ENCODE measurements around the gene SSTR5.
"Not testable (repeated sequence)": the region's sequence is repeated elsewhere in the genome, so short reads cannot be mapped to it uniquely, and the experiment has no call there.

Gene SSTR5

GRCh38 chr16:1090620-1091587, 18.4 kb downstream of the SSTR5 start:
- H3K4me2 ChIP-seq (ENCODE audit: insufficient read depth, low read length), result no peak overlapping the region

GRCh38 chr16:1091992-1092552, 19.5 kb downstream of the SSTR5 start:
- DNase-seq, result no peak
- Histone ChIP-seq H4K20me1 (ENCODE audit: insufficient read depth, low read length) (peaks cover 12% of the 10 kb centered on the region; the same call in 1 of the 2 replicates), H2AFZ (ENCODE audit: low read depth, low read length) (no peak overlapping the region), H3K4me1 (ENCODE audit: insufficient read depth, low read length) (no peaks in the 10 kb centered on the region), H3K4me3 (ENCODE audit: low read depth in 1 of 2, low read length in 2 of 2) (no peak overlapping the region), H3K79me2 (ENCODE audit: insufficient read depth, low read length) (no peaks in the 10 kb centered on the region), H3K4me2 (ENCODE audit: insufficient read depth, low read length) (no peak overlapping the region), H3K9ac (ENCODE audit: low read depth, low read length) (no peak overlapping the region), H3K27me3 (ENCODE audit: insufficient read depth, low read length, poor library complexity) (no peaks in the 10 kb centered on the region), H3K36me3 (ENCODE audit: insufficient read depth, low read length) (no peaks in the 10 kb centered on the region), H3K9me3 (ENCODE audit: insufficient read depth, low read length, severe bottlenecking) (peaks cover 2% of the 10 kb centered on the region), H3K27ac (ENCODE audit: low read length) (no peak overlapping the region)
- no peak for ATAC-seq (ENCODE audit: insufficient read depth, low read depth)
- TF ChIP-seq CTCF (IDR thresholded peaks at IDR 0.05; ENCODE audit: borderline replicate concordance, extremely low read depth, low read length, poor library complexity, severe bottlenecking) (no peak), EZH2 (IDR thresholded peaks at IDR 0.05; ENCODE audit: borderline replicate concordance, low read depth, low read length, severe bottlenecking) (no peak)

More at GRCh38 chr16:1090620-1091587, 18.4 kb downstream of the SSTR5 start:
- Histone ChIP-seq H2AFZ (ENCODE audit: low read depth, low read length) (no peak overlapping the region), H3K9ac (ENCODE audit: low read depth, low read length) (no peak overlapping the region), H3K9me3 (ENCODE audit: insufficient read depth, low read length, severe bottlenecking) (peaks cover 2% of the 10 kb centered on the region), H3K27ac (ENCODE audit: low read length) (no peak overlapping the region), H3K4me3 (ENCODE audit: low read depth in 1 of 2, low read length in 2 of 2) (no peak overlapping the region), H3K79me2 (ENCODE audit: insufficient read depth, low read length) (no peaks in the 10 kb centered on the region), H3K4me1 (ENCODE audit: insufficient read depth, low read length) (no peaks in the 10 kb centered on the region), H4K20me1 (ENCODE audit: insufficient read depth, low read length) (peaks cover 12% of the 10 kb centered on the region; the same call in 1 of the 2 replicates), H3K27me3 (ENCODE audit: insufficient read depth, low read length, poor library complexity) (no peaks in the 10 kb centered on the region), H3K36me3 (ENCODE audit: insufficient read depth, low read length) (no peaks in the 10 kb centered on the region)
- no peak for DNase-seq
- TF ChIP-seq CTCF (IDR thresholded peaks at IDR 0.05; ENCODE audit: borderline replicate concordance, extremely low read depth, low read length, poor library complexity, severe bottlenecking) (no peak), EZH2 (IDR thresholded peaks at IDR 0.05; ENCODE audit: borderline replicate concordance, low read depth, low read length, severe bottlenecking) (no peak)
- ATAC-seq (ENCODE audit: insufficient read depth, low read depth), result no peak

GRCh38 chr16:1092685-1093283, 20.2 kb downstream of the SSTR5 start:
- not testable (repeated sequence) for ATAC-seq (ENCODE audit: insufficient read depth, low read depth); H3K4me2 ChIP-seq (ENCODE audit: insufficient read depth, low read length); H2AFZ ChIP-seq (ENCODE audit: low read depth, low read length); DNase-seq; H3K9ac ChIP-seq (ENCODE audit: low read depth, low read length); H3K79me2 ChIP-seq (ENCODE audit: insufficient read depth, low read length); H3K4me3 ChIP-seq (ENCODE audit: low read depth in 1 of 2, low read length in 2 of 2); H3K9me3 ChIP-seq (ENCODE audit: insufficient read depth, low read length, severe bottlenecking); H3K36me3 ChIP-seq (ENCODE audit: insufficient read depth, low read length); H3K4me1 ChIP-seq (ENCODE audit: insufficient read depth, low read length); H3K27me3 ChIP-seq (ENCODE audit: insufficient read depth, low read length, poor library complexity); H3K27ac ChIP-seq (ENCODE audit: low read length)
- peaks cover 12% of the 10 kb centered on the region; the same call in 1 of the 2 replicates for H4K20me1 ChIP-seq (ENCODE audit: insufficient read depth, low read length)

Data from DND-41 (cell line).